Kidney capillary endothelial cell (primary cell): ENCODE data around the gene HCCS.
A peak's percentile ranks its signal among the peaks of the same experiment; 100 is the strongest.
"Not testable (repeated sequence)": the region's sequence is repeated elsewhere in the genome, so short reads cannot be mapped to it uniquely, and the experiment has no call there.

Experiments
- DNase-seq: peaks from one replicate; pipeline ENCODE4 v3.0.0-alpha.2; 2018; ENCODE audit warnings: low spot score

HCCS gene

DNA sequence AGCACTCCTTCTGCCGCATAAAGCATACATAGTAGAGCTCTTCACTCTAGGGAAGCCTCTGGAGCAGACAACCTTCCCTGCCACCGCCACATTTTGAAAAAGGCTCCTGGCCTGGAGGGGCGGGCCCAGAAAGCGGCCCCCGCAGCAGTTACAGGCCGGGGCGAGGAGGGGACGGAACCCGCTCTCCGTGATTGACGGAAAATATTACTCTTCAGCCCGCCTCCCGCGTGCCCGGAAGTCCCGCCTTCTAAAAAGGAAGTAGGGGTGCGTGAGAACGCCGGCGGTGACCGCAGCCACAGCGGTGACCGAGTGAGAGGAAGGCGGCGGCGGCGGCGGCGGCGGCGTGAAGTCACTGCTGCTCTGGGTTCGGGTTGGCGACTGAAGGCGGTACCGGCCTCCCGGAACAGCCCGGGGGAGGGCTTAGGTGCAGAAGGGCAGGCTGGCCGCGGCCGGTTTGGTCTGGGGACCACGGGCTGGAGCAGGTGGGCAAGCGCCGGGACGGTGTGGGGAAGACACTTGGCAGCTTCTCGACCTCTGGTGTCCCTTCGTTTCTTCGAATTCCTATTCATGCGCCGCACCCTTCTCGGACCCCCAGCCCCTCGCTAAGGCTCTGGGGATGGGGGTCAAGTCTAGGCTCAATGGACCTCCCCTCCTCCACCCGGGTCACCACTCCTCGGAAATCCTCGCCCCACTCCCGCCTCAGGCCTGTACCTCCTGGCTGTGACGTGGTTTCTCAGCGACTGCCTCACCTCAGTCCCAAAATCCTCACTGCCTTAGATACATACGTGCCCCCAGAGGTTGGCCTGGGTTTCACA lies at the start of gene HCCS:
Gene HCCS (plus strand): TSS at position 296 of the 815 bp plus-strand sequence. CDS start 729 bp downstream, outside the sequence.
- peak; percentile 70 for DNase-seq

DNA sequence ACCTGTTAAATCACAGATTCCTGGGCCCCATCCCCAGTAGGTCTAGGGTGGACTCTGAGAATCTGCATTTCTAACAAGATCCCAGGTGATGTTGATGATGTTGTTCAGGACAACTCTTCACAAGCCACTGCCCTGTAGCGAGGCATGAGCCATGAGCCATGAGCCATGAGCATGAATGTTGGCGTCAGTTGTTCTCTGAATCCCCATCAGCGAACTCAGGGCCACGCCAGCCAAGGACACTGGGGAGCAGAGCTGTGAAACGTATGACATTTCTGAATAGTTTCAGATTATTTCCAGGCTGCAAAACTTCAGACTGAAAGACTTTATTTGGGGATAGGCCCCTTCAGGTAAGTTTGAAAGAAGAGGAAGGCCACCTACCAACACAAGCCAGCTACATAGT lies 46.9 kb upstream of the HCCS start:
- DNase-seq: no peak

DNA sequence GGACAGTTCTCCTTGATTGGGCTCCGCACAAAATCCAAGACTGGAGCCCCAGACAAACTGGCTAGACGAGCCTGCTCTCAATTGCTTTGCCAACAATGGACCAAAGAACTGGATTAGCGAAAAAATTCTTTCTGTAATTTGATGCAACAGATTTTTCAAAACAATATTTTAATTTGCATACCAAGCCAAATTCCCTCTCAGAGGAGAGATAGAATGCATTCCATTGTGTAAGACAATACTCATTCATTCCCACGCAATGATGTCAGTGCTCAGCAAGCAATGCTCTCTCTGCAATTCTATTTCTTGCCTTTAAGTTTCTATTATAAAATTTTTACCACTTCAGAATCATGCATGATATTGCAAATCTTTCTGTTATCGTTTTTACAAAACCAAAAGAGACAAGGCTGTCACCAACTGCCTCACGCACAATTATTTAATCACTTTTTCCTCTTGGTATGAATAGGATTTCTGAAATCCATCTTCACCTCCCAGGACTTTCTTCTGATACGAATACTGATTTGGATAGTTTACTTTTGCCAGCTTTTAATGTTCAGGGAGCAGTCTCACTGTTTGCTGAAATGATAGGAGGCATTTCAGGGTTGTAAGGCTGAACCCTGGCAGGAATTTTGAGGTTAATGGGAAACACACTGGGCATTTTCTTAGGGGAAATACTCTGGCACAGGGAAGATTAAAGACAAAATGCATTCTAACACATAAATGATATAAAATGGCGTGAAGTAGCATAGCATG lies 46.1 kb upstream of the HCCS start:
- no peak for DNase-seq

DNA sequence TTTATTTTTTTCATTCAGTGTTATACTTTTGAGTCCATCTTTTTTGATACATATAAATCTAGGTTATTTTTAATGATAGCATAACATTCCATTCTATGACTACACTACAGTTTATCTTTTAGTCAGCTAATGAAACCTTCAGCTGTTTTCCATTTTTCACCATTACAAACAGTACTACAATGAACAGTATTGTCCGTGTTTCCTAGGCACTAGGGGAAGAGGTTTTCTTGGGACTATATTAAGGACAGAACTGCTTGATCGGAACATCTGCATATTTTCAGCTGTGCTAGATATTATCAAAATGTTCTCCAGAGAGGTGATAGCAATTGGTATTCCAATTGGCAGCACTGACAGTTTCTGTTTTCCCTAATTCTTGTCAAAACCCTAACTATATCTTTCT lies 44.3 kb upstream of the HCCS start:
- DNase-seq: no peak

DNA sequence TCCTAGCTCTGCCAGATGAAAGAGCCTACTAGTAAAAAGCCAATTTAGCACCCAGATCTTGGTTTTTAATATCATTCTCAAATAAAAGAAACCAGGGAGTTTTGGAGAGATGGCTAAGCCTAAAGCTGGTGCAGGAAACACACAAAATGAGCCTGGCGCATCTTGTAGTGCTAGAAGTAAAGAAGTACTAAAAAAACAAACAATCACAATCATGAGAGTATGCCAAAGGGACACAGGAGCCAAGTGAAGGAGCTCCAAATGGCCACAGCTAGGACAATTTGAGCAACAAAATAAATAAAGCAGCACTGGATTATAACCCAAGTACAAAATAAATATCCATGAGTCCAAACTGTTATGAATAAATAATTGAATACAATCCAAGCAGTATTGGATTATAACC lies 37.8 kb upstream of the HCCS start:
- no peak for DNase-seq

DNA sequence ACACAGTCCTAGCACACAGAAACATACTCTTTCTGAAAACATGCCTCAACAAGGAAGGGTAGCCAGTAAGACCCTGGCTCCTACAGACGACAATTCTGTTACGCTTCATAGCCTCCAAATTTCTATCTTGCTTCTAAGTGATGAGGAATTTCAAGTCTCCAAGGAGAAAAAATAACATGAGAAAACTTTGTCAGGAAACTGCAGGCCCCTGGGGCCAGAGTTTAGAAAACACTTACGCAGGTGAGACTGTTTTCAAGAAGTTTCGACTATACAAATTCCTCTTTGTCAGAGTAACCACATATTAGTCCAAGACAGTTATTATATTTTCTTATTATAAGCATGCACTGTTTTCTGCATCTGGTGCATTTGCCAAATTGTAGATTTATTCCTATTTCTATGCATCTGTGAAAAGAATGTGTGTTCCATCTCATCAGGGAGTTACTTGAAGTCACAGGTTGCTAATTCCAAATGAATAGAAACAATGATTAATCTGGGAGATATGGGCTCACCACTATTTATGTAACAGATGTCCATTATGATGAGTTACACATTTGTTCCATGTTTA lies 30.3 kb upstream of the HCCS start:
- no peak for DNase-seq

DNA sequence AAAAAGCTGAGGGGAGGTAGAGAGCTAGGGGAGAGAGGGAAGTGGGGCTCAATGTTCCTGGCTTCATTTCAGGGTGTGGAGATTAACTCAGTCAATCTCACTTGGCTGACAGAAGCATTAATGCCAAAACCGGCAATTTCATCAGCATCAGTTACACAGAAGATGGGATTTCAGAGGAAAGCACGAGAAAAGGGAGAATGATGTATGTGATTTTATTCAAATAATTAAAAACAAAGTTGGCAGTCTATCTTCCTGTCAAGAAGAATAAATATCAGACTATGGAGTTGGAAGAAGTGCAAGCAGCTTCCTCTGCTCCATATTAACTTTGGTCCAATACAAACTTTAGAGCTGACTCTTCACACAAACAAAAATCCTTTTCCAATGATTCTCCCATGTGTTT lies 29.6 kb upstream of the HCCS start:
- DNase-seq: no peak

DNA sequence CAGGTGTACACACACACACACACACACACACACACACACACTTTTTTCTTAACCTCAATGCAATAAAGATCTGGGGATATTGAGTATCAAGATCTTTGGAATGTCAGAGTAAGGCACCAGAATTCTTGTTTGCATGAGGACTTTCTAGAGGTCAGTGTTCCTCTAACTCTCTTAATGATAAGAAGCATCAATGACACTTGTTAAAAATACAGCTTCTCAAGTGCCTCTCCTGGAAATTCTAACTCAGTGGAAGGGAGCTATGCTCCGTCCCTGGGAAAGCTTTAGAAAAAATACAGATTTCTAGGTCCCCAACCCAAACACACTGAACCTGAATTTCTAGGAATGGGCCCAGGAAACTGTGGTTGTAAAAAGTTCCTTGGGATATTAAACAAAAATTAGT lies 25.8 kb upstream of the HCCS start:
- DNase-seq: no peak

DNA sequence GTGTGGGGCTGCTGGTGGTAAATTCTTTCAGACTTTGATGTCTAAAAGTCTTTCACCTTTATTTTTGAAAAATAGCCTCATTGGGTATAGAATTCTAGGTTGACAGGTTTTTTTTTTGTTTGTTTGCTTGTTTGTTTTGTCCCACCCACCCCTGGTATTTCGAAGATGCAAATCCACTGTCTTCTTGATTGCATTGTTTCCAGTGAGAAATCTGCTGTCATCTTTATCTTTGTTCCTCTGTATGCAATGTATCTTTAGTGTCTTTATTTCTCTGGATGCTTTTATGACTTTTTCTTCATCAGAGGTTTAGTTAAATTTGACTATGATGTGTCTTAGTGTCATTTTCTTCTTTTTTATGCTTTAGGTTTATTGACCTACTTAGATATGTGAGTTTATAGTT lies 21.3 kb upstream of the HCCS start:
- no peak for DNase-seq

DNA sequence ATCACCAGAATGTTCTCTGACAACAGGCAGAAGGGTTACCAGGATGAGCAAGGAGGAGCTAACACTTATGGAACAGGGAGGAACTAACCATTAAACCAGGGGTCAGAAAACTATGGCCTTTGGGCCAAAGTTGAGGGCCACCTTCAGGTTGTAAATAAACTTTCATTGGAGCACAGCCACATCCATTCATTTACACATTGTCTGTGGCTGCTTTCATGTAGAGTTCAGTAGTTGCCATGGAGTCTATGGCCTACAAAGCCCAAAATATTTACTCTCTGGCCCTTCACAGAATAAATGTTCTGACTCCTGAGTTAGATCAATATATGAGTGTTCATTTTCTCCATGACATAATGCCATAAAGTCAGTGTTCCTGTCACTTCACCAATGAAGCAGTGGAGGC lies 13.2 kb upstream of the HCCS start:
- DNase-seq: no peak

DNA sequence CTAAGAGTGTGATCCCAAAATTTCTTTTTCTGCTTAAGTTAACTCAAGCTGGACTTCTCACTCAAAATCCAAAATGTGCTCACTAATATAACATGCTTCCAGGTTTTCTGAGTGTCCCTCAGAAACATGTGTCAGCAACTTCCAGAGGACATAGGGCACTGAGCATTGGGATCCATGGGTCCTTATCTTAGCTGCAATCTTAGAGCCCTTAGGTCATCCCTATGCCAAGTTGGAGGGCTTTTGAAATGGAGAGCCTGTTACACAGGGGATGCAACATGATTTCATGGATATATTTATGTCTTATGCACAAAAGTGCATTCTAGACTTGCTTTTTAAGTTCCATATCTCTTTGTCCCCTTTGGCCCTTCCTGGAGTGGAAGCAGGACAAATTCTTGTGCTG lies 11.7 kb upstream of the HCCS start:
- no peak for DNase-seq

DNA sequence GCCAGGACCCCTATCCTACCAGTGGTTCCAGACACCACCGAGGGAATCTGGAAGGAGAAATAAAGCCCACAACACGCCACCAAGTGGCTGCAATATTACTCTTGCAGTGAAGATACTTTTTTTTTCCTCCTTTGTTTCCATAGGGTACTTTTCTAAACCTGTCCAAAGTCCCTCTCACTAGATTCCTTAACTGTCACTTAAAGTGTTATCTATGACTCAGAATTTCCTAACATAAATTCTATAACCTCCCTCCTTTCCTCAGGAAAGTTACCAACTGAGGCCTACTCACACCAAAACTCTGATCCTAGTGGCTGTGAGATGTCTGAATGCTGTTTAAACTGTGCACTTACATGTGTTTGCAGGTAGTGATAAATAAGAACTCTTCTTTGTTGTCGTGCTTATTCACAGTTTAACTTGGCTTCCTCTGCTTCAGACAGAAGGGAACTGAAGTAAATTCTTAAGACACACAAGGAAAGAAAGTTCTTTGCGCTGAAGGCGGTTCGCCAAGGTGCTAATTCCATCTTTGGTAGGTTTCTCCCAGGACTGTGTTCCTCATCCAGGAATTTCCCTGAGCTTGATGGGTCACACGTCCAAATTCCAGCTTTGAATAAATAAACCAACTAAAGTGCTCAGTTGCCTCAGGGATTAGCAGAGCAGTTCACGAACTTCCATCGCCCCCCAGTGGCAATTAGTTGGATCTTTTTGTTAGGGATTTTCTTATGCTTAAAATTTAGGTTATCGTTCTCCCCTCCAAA lies 10.7 kb upstream of the HCCS start:
- DNase-seq: peak; percentile 19

DNA sequence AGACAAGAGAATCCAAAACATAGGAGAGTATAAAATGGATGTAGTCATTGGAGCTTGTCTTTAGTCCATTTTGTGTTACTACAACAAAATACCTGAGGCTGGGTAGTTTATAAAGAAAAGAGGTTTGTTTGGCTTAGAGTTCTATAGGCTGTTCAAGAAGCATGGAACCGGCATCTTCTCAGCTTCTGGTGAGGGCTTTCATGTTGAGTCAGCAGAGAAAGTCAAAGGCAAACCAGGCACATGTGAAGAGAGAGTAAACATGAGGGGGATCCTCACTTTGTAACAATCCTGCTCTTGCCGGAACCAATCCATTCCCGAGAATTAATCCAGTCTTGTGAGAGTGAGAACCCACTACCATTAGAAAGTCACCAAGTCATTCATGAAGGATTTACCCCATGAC lies 8.1 kb upstream of the HCCS start:
- DNase-seq: no peak

DNA sequence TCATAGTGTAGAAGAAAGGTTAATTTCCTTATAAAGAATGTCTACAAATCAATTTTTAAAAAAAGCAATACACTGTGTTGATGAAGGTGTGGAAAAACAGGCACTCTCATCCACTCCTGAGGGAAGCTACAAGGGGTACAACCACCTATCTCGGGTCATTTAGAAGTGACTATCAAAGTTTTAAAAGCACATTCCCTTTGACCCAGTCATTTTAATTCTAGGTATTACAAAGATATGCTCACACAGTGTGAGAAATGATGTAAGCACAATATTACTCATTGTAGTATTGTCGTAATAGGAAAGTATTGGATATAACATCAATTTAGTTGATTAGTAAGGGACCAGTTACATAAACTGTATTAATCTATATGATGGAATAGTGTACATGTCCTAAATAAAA lies 7.4 kb upstream of the HCCS start:
- DNase-seq: no peak

DNA sequence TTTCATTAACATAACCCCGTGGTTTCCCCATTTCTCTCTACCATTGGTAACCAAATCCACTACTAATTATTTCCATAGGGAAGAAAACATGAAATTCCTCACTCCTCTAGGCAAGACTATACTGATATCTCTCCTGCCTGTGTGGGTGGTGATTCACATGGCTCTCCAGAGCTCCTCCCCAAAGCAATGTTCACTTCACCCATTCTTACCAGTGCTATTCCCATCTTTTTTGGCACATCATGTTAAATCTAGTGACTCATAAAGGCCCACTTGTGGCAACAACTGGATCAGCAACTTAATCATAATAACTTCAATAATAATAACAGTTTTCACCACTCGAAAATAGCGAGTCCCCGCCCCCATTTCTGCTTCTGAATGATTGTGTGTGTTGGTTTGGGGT lies 6.1 kb upstream of the HCCS start:
- DNase-seq: no peak

DNA sequence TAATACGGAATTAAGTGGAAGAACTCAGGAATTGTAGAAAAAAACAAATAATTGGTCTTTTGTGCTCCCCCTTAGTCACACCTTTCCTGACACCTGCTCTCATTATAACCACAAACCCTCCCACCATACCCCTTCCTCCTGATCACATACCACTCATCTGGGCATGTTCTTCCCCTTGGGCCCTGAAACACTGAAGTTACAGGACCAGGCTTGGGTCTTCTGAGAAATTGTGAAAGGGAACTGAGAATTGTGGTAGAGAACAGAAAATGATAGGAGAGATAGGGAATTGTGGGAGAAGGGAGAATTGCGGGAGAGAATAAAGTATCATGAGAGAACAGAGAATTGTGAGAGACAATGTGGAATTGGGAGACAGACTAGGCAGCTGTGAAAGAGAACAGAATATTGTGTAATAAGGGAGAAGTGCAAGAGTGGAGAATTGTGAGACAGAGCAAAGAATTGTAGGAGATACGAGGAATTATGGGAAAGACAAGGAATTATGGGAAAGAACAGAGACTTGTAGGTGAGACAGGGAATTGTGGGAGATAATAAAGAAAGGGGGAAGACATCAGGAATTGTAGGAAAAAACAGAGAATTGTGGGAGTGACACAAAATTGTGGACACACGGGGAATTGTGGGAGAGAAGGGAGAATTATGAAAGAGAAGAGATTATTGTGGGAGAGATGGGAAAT lies 2.7 kb upstream of the HCCS start:
- DNase-seq: no peak

DNA sequence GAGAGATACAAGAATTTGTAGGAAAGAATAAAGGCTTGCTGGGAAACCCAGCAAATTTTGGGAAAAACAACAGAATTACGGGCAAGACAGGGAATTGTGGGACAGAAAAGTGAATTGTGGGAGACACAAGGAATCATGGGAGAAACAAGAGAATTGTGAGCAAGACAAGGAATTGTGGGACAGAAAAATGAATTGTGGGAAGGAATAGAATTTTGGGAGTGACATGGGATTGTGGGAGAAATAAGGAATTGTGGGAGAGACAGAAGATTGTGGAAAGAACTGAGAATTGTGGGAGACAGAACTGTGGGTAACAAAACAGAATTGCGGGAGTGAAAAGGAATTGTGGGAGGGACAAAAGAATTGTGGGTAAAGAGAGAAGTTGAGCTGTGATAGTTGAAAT lies 1.2 kb upstream of the HCCS start:
- no peak for DNase-seq

DNA sequence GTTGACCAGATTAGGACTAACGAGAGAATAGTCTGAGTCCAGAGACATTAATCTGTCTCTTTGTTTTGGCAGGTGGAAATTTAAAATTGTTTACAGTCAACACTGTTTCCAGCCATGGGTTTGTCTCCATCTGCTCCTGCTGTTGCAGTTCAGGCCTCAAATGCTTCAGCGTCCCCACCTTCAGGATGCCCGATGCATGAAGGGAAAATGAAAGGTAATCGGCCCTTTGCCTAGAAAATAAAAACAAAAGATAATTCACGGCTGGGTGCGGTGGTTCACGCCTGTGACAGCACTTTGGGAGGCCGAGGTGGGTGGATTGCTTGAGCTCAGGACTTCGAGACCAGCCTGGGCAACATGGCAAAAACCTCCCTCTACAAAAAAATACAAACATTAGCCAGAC lies 815 bp downstream of the HCCS start:
- no peak for DNase-seq

DNA sequence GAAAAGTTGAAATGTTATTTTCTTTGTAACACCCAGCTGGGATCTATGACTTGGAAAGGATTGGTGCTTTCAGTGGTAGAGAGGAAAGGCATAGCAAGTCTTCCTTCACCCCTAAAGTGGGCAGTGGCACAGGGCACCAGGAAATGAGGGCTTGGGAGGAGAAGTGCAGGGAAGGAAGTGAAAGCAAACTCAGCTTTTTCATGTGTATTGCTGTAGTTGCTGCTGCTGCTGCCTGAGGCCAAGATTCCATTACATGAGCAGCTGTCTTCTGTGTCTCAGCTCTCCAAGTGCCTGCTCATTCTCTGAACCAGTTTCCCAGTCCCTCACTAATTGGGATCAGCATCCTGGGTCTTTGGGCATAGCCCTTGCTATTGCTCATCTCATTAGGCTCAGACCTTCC lies 2.6 kb downstream of the HCCS start:
- no peak for DNase-seq

DNA sequence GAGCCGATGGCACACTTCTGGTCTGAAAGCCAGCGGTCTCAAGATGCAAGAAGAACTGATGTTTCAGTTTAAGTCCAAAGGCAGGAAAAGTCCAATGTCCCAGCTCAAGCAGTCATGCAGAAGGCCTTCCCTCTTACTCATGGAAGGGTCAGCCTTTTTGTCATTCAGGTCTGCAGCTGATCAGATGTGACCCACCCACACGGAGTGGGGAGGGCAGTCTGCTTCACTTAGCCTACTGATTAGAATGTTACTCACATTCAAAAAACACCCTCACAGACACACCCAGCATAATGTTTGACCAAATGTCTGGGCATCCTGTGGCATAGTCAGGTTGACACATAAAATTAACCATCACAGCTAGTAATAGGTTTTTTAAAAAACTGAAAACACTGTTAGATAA lies 6.6 kb downstream of the HCCS start:
- DNase-seq: no peak

DNA sequence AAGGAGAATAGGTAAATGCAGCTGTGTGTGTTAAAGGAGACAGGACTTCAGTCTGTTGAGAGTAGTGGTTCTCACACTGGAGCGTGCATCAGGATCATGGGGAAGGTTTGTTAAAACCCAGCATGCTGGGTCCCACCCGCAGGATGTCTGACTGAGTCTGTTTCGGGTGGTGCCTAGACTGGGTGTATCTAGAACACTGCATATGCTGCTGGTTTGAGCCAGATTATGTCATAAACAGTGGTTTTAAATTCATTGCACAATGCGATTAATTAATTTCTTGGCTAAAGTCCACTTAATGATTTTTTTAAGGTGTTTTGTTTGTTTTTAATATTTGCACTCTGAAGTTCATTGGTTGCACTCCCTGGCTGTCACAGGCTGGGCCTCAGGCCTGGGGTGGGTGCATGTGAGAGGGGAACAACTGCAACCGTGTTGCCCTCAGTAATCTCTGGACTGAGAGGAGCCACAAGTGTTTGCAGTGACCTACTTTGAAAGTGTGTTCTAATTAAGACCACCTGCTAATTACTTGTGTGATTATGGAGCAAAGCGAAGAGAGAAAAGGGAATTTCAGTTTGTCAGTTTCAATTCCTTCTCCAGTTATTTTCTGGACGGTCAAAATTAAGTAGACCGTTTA lies 8.3 kb downstream of the HCCS start:
- DNase-seq: no peak

DNA sequence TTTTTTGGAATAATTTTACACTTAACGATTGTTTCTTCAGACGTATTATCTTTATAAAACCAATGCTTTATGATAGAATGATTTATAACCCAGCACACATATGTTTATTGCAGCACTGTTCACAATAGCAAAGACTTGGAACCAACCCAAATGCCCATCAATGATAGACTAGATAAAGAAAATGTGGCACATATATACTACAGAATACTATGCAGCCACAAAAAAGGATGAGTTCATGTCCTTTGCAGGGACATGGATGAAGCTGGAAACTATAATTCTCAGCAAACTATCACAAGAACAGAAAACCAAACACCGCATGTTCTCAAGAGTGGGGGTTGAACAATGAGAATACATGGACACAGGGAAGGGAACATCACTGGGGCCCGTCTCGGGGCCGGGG lies 12.0 kb downstream of the HCCS start:
- not testable (repeated sequence) for DNase-seq
